SK-N-SH (cell line): ENCODE measurements around the gene MRPS27. TPM values are rescaled to one million over a fixed set of nuclear protein-coding genes. Genes with fewer than 3 reads are reported as not detected.

Experiments used
- CTCF ChIA-PET: fragments of 300-600, 350-600 bp; formaldehyde crosslinking; extraction: SDS; loops from one replicate; lab custom pipeline; 2021; lab: Yijun Ruan, JAX
- POLR2A ChIA-PET: fragments of 350-600 bp; sonication (Branson Sonifier 250); formaldehyde crosslinking; extraction: SDS; loops from one replicate; lab custom pipeline; 2020; ENCODE audit warnings: antibody characterized with exemption, inconsistent platforms; lab: Yijun Ruan, JAX
- DNase-seq: peaks from one replicate; pipeline ENCODE4 v3.0.0; 2012
- H2AFZ ChIP-seq: fragments of 200-600 bp; sonication (generic); 2 replicates; pipeline ENCODE4 v1.8.1; 2016; ENCODE audit warnings: antibody characterized with exemption, mild to moderate bottlenecking, low read depth
- H3F3A ChIP-seq: fragments of 200-600 bp; sonication (generic); replicated peaks from 2 replicates; pipeline ENCODE3; 2016; ENCODE audit warnings: antibody characterized with exemption, mild to moderate bottlenecking; ENCODE audit not compliant: insufficient read depth
- H3K27ac ChIP-seq, 2 experiments: fragments of 200-500 bp in 1 of 2; fragments of 200-600 bp in 1 of 2; sonication (Bioruptor generic) in 1 of 2; sonication (generic), shearing (Covaris generic) in 1 of 2; 2 replicates each; pipeline versions ENCODE4 v1.5.1 to v1.6.1; 2014 to 2016; ENCODE audit warnings: low read depth in 2 of 2, inconsistent platforms in 1 of 2, low read length in 1 of 2, mild to moderate bottlenecking in 1 of 2, mixed read lengths in 1 of 2
- H3K27me3 ChIP-seq: fragments of 200-600 bp; sonication (generic), shearing (Covaris generic); 2 replicates; pipeline ENCODE4 v1.6.1; 2016; ENCODE audit warnings: mixed run types; ENCODE audit not compliant: insufficient read depth
- H3K36me3 ChIP-seq, 2 experiments: fragments of 200-500 bp in 1 of 2; fragments of 200-600 bp in 1 of 2; sonication (Bioruptor generic) in 1 of 2; sonication (generic) in 1 of 2; replicated peaks in 1 of 2; 2 replicates each; pipeline versions ENCODE3 to v1.5.1; 2014 to 2016; ENCODE audit warnings: low read length in 1 of 2, mild to moderate bottlenecking in 1 of 2; ENCODE audit not compliant: insufficient read depth in 2 of 2, control insufficient read depth in 1 of 2
- H3K4me1 ChIP-seq, 2 experiments: fragments of 200-500 bp in 1 of 2; fragments of 200-600 bp in 1 of 2; sonication (Bioruptor generic) in 1 of 2; sonication (generic), shearing (Covaris generic) in 1 of 2; 2 replicates each; pipeline versions ENCODE4 v1.5.1 to v1.6.1; 2014 to 2016; ENCODE audit warnings: low read depth in 1 of 2, low read length in 1 of 2, mixed run types in 1 of 2; ENCODE audit not compliant: insufficient read depth in 2 of 2, control insufficient read depth in 1 of 2
- H3K4me2 ChIP-seq: fragments of 200-600 bp; sonication (generic), shearing (Covaris generic); 2 replicates; pipeline ENCODE4 v1.6.1; 2017; ENCODE audit warnings: mixed run types
- H3K4me3 ChIP-seq, 2 experiments: fragments of 200-500 bp in 1 of 2; fragments of 200-600 bp in 1 of 2; sonication (Bioruptor generic) in 1 of 2; sonication (generic), shearing (Covaris generic) in 1 of 2; 2 replicates each; pipeline versions ENCODE4 v1.5.1 to v1.8.1; 2014 to 2016; ENCODE audit warnings: low read depth in 2 of 2, inconsistent platforms in 1 of 2, low read length in 1 of 2, mild to moderate bottlenecking in 1 of 2, mixed read lengths in 1 of 2, moderate library complexity in 1 of 2
- H3K79me2 ChIP-seq: fragments of 200-600 bp; sonication (generic); 2 replicates; pipeline ENCODE4 v1.8.1; 2017; ENCODE audit warnings: mild to moderate bottlenecking; ENCODE audit not compliant: insufficient read depth
- H3K9ac ChIP-seq: fragments of 200-600 bp; sonication (generic); 2 replicates; pipeline ENCODE4 v1.6.1; 2017; ENCODE audit warnings: mixed run types
- H3K9me2 ChIP-seq: fragments of 200-600 bp; sonication (generic); 2 replicates; pipeline ENCODE4 v1.6.1; 2017; ENCODE audit warnings: mixed run types
- H3K9me3 ChIP-seq: fragments of 200-600 bp; sonication (generic); 2 replicates; pipeline ENCODE4 v1.6.1; 2017; ENCODE audit warnings: mixed run types, mild to moderate bottlenecking, moderate library complexity
- H4K20me1 ChIP-seq: fragments of 200-600 bp; sonication (generic); 2 replicates; pipeline ENCODE4 v1.6.1; 2017; ENCODE audit warnings: mild to moderate bottlenecking, mixed run types; ENCODE audit not compliant: insufficient read depth
- CHD2 ChIP-seq: fragments of 150-350 bp; IDR thresholded peaks from 2 replicates; pipeline ENCODE4 v1.6.1; 2018; ENCODE audit warnings: low read length; ENCODE audit not compliant: partially characterized antibody
- GABPA ChIP-seq: IDR thresholded peaks from 2 replicates; pipeline ENCODE4 v1.4.0; 2012; ENCODE audit warnings: low read depth, mild to moderate bottlenecking
- NFIC ChIP-seq: IDR thresholded peaks from 2 replicates; pipeline ENCODE4 v1.4.0; 2012; ENCODE audit warnings: borderline replicate concordance
- NRF1 ChIP-seq: IDR thresholded peaks from 2 replicates; pipeline ENCODE4 v1.6.1; 2012; ENCODE audit warnings: low read depth, mild to moderate bottlenecking, low read length
- RXRA ChIP-seq: IDR thresholded peaks from 2 replicates; pipeline ENCODE4 v1.4.0; 2012; ENCODE audit warnings: low read depth, mild to moderate bottlenecking, borderline replicate concordance
- SMC3 ChIP-seq: IDR thresholded peaks from 2 replicates; pipeline ENCODE4 v1.6.1; 2012; ENCODE audit warnings: low read depth, low read length, improper control_type of control experiment
- TCF12 ChIP-seq: IDR thresholded peaks from 2 replicates; pipeline ENCODE4 v1.4.0; 2012
- YY1 ChIP-seq: IDR thresholded peaks from 2 replicates; pipeline ENCODE4 v1.4.0; 2012; ENCODE audit warnings: low read depth, mild to moderate bottlenecking
- WGBS: methylation state at CpG from one replicate; pipeline ENCODE4 v1.1.6; 2017; ENCODE audit warnings: low lambda C conversion rate; 5-methylcytosine and 5-hydroxymethylcytosine counted together
- polyA plus RNA-seq, 3 experiments: library from polyadenylated mRNA; depleted of rRNA; stranded (reverse); fragments of >200 nt; gene quantifications; 2 replicates each; pipeline ENCODE4 v1.2.3, GENCODE V29; 2012
- TF ChIP-seq, protein P1 (sequence below): IDR thresholded peaks from 2 replicates; pipeline ENCODE4 v1.6.1; 2012; ENCODE audit warnings: mild to moderate bottlenecking, low read depth, low read length, moderate library complexity
- TF ChIP-seq, protein P2 (sequence below): IDR thresholded peaks from 2 replicates; pipeline ENCODE4 v1.4.0; 2012; ENCODE audit warnings: low read depth, borderline replicate concordance
- TF ChIP-seq, protein P3 (sequence below): fragments of 150-350 bp; IDR thresholded peaks from 2 replicates; pipeline ENCODE4 v1.6.1; 2016; ENCODE audit warnings: mild to moderate bottlenecking, low read depth, low read length
- TF ChIP-seq, protein P4 (sequence below): fragments of 150-350 bp; IDR thresholded peaks from 2 replicates; pipeline ENCODE4 v1.6.1; 2017; ENCODE audit warnings: antibody characterized with exemption, low read length, low read depth, borderline replicate concordance
- TF ChIP-seq, protein P5 (sequence below): IDR thresholded peaks from 2 replicates; pipeline ENCODE4 v1.4.0; 2012; ENCODE audit warnings: low read depth, borderline replicate concordance
- TF ChIP-seq, protein P6 (sequence below): IDR thresholded peaks from 2 replicates; pipeline ENCODE4 v1.4.0; 2012; ENCODE audit warnings: low read depth

MRPS27 gene
- polyA plus RNA-seq, 1 of the 3 experiments (the other 2 are of a cell fraction): 37.5 TPM

DNA sequence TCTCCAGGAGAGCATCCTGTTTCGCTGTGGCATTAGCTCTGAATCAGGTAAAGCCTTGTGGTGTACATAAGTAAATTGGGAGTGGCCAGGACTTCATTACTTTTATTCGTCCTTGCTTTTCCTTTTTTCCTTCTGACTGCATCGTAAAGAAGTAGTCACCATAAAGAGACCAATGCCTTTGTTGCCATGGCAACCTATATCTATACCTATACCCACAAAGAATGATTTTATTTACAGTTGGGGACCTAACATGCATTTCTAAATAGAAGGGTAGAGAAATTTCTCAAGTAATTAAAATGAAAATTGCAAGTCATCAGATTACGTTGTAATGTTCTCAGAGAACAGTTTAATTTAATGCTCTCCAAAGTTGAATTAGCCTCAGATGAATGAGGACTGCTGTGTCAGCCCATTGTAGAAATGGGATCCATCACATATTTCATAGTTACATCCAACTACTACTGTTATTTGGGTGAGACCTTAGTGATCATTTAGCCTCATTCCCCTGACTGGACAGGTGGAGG, 18.7 kb upstream of the MRPS27 start:
- DNase-seq: no peak
- WGBS: 90% methylated on average over 4 of the region's 4 CpGs
- TF ChIP-seq YY1: no peak
- no peak for TF ChIP-seq NRF1
- TF ChIP-seq, protein P1, sequence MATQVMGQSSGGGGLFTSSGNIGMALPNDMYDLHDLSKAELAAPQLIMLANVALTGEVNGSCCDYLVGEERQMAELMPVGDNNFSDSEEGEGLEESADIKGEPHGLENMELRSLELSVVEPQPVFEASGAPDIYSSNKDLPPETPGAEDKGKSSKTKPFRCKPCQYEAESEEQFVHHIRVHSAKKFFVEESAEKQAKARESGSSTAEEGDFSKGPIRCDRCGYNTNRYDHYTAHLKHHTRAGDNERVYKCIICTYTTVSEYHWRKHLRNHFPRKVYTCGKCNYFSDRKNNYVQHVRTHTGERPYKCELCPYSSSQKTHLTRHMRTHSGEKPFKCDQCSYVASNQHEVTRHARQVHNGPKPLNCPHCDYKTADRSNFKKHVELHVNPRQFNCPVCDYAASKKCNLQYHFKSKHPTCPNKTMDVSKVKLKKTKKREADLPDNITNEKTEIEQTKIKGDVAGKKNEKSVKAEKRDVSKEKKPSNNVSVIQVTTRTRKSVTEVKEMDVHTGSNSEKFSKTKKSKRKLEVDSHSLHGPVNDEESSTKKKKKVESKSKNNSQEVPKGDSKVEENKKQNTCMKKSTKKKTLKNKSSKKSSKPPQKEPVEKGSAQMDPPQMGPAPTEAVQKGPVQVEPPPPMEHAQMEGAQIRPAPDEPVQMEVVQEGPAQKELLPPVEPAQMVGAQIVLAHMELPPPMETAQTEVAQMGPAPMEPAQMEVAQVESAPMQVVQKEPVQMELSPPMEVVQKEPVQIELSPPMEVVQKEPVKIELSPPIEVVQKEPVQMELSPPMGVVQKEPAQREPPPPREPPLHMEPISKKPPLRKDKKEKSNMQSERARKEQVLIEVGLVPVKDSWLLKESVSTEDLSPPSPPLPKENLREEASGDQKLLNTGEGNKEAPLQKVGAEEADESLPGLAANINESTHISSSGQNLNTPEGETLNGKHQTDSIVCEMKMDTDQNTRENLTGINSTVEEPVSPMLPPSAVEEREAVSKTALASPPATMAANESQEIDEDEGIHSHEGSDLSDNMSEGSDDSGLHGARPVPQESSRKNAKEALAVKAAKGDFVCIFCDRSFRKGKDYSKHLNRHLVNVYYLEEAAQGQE: no peak
- TF ChIP-seq, protein P2, sequence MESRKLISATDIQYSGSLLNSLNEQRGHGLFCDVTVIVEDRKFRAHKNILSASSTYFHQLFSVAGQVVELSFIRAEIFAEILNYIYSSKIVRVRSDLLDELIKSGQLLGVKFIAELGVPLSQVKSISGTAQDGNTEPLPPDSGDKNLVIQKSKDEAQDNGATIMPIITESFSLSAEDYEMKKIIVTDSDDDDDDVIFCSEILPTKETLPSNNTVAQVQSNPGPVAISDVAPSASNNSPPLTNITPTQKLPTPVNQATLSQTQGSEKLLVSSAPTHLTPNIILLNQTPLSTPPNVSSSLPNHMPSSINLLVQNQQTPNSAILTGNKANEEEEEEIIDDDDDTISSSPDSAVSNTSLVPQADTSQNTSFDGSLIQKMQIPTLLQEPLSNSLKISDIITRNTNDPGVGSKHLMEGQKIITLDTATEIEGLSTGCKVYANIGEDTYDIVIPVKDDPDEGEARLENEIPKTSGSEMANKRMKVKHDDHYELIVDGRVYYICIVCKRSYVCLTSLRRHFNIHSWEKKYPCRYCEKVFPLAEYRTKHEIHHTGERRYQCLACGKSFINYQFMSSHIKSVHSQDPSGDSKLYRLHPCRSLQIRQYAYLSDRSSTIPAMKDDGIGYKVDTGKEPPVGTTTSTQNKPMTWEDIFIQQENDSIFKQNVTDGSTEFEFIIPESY: no peak
- no peak for TF ChIP-seq CHD2
- no peak overlapping the region for H3K9ac ChIP-seq
- no peak overlapping the region for H2AFZ ChIP-seq
- no peak overlapping the region for H3K4me2 ChIP-seq
- ChIA-PET POLR2A (no interaction called here), CTCF (interaction anchor here (1.0 kb wide), 1 partner anchor 17 kb away, joined by 3 read pairs; no protein-coding TSS in a partner anchor)
- no peak overlapping the region for H3K27ac ChIP-seq
- no peak overlapping the region for H3K4me3 ChIP-seq
- H3K27me3 ChIP-seq: no peaks in the 10 kb centered on the region
- no peaks in the 10 kb centered on the region for H3K79me2 ChIP-seq
- no peaks in the 10 kb centered on the region for H3K9me2 ChIP-seq
- no peaks in the 10 kb centered on the region for H3K9me3 ChIP-seq
- no peaks in the 10 kb centered on the region for H4K20me1 ChIP-seq
- no peaks in the 10 kb centered on the region for H3K4me1 ChIP-seq
- H3F3A ChIP-seq: no peaks in the 10 kb centered on the region
- peaks cover 40 to 64% of the 10 kb centered on the region in 2 experiments for H3K36me3 ChIP-seq

DNA sequence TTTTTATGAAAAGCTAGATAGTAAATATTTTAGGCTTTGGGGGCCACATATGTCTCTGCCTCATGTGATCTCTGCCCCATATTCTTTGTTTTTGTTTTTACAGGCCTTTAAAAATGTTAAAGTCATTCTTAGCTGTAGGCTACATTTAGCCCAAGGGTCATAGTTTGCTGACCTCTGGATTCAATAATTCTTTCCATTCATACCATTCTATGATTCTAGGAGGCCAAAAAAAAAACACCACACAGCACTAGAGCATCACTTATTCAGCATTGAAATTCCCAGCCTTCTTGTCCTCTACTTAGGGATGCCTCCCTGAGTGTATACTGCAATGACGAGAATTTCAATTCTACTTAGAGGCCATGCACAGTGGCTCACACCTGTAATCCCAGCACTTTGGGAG, 17.1 kb upstream of the MRPS27 start:
- H3K36me3 ChIP-seq: peaks cover 46 to 62% of the 10 kb centered on the region in 2 experiments
- peaks cover 3% of the 10 kb centered on the region for H3F3A ChIP-seq
- no peak overlapping the region for H3K27ac ChIP-seq
- CTCF ChIA-PET: no interaction called here
- WGBS: 91% methylated on average over 1 of the region's 1 CpG
- H3K79me2 ChIP-seq: no peaks in the 10 kb centered on the region
- no peak for DNase-seq
- H3K27me3 ChIP-seq: no peaks in the 10 kb centered on the region
- POLR2A ChIA-PET: no interaction called here
- H4K20me1 ChIP-seq: no peaks in the 10 kb centered on the region
- H3K9me3 ChIP-seq: no peaks in the 10 kb centered on the region
- H3K4me1 ChIP-seq: no peaks in the 10 kb centered on the region
- H3K4me2 ChIP-seq: no peak overlapping the region
- no peaks in the 10 kb centered on the region for H3K9me2 ChIP-seq
- H3K4me3 ChIP-seq: no peak overlapping the region
- H3K9ac ChIP-seq: no peak overlapping the region
- H2AFZ ChIP-seq: no peak overlapping the region
- TF ChIP-seq, protein P3, sequence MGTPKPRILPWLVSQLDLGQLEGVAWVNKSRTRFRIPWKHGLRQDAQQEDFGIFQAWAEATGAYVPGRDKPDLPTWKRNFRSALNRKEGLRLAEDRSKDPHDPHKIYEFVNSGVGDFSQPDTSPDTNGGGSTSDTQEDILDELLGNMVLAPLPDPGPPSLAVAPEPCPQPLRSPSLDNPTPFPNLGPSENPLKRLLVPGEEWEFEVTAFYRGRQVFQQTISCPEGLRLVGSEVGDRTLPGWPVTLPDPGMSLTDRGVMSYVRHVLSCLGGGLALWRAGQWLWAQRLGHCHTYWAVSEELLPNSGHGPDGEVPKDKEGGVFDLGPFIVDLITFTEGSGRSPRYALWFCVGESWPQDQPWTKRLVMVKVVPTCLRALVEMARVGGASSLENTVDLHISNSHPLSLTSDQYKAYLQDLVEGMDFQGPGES: no peak
- TF ChIP-seq TCF12 (no peak), YY1 (no peak), SMC3 (no peak), NFIC (no peak), RXRA (no peak), GABPA (no peak)
- TF ChIP-seq, protein P4, sequence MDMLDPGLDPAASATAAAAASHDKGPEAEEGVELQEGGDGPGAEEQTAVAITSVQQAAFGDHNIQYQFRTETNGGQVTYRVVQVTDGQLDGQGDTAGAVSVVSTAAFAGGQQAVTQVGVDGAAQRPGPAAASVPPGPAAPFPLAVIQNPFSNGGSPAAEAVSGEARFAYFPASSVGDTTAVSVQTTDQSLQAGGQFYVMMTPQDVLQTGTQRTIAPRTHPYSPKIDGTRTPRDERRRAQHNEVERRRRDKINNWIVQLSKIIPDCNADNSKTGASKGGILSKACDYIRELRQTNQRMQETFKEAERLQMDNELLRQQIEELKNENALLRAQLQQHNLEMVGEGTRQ: no peak
- TF ChIP-seq, protein P5, sequence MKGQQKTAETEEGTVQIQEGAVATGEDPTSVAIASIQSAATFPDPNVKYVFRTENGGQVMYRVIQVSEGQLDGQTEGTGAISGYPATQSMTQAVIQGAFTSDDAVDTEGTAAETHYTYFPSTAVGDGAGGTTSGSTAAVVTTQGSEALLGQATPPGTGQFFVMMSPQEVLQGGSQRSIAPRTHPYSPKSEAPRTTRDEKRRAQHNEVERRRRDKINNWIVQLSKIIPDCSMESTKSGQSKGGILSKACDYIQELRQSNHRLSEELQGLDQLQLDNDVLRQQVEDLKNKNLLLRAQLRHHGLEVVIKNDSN: no peak
- TF ChIP-seq, protein P6, sequence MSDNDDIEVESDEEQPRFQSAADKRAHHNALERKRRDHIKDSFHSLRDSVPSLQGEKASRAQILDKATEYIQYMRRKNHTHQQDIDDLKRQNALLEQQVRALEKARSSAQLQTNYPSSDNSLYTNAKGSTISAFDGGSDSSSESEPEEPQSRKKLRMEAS: no peak
- TF ChIP-seq, protein P1: no peak
